NCI-H2029 (cell line): ENCODE measurements around the gene CCDC73.
"Not testable (repeated sequence)": the region's sequence is repeated elsewhere in the genome, so short reads cannot be mapped to it uniquely, and the experiment has no call there.

Experiments
- DNase-seq: peaks from one replicate; lab custom pipeline; 2025; lab: John Stamatoyannopoulos, UW

The CCDC73 gene

DNA sequence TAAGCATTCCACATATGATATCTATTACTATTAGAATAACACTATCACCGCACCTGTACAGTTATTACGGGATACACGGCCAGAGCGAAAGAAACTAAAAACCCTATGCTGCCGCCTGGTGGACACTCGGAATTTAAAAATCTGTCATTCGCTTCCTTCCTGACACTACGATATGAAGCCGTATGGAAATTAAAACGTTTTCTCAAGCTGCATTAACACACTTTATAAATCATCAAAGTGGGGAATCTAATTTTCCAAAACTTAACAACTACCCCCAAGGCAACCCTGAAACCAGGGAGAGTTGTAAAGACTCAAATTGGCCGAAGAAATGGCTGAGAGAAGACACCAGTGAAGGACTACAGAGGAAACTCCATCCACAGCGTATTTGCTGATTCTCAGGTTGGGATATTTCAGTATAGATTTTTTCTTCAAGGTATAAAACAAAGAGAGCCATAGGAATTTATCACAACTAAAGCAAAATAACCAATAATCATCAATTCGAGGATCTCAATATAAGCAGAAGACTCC, 1.4 kb downstream of the CCDC73 start:
- peak; percentile 11 for DNase-seq

DNA sequence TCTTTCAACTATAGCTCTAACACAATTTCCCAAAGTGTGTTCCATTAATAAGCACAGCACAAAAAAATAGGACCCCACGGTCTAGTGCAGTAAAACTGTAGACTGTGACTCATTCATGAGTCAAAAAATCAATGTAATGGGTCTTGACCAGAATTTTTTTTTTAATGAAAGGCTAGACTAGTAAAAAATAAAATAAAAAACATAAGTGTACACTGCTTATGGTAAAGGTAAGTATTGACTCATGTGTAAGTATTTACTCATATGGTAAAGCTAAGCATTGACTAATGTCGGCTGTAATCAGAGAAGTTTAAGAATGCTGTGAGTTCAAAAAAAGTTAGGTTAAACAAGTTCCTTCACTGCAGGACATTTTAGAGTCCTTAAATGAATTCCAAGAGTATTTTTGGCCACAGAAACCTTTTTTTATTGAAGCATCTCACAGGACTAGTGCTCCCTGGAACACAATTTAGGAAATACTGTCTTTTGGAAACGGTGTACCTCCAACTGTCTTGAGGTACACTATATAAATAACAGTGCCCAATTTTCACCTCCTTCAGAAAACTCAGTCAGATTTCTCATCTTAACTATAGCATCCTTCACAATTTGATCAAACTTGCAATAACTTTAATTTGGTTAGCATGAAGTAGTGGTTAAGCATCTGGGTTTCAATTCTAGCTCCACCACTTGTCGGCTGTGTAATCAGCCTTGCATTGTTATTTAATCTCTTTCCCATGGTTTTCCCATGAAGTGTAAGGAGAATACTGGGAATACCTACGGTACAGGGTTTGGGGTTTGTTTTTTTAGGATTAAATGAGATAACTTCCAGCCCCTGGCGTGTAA, 2.1 kb downstream of the CCDC73 start:
- DNase-seq, result no peak

DNA sequence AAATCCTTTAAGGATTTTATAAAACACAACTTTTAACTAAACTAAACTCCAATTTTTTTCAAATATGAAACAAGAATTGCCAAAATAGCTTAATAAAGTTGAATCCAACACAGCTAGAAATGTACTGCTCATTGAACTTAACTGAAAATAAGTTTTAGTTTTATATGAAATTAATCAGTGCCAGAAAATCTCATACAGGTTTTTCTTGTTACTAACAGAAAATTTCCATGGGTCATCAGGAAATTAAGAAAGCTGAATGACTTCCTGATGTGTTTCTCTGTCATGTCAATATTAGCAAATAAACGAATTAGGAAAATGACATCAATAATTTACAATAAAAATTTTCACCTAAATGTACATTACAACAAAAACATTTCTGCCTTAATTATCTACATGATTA, 3.5 kb downstream of the CCDC73 start:
- no peak for DNase-seq

DNA sequence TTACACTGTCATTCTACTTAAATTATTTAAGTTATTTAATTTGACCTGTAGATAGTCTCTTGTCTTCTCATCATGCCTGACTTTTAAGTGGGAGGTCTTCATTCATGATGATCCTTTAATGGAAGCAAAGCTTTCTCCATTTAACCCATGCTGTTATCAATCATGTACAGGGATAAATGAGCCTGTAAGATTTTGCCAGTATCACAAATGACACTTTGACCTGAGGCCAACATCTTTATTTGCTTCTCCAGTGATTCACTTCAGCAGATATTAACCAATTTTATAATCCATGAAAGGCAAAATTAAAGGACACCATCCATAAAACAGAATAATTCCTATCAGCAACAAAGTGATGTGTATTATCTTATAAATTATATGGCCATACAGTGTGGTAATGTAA, 7.7 kb downstream of the CCDC73 start:
- DNase-seq, result no peak

DNA sequence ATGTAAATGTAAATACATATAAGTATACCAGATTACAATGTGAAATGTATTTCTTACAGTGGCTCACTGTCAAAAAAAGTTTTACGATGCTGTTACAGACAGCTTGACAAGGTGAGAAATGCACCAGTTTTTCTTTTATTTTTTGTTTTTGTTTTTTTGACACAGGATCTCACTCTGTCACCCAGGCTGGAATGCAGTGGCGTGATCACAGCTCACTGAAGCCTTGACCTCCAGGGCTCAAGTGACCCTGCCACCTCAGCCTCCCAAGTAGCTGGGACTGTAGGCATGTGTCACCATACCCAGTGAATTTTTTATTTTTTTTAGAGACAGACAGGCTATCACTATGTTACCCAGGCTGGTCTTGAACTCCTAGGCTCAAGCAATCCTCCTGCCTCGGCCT, 9.2 kb downstream of the CCDC73 start:
- no peak for DNase-seq

DNA sequence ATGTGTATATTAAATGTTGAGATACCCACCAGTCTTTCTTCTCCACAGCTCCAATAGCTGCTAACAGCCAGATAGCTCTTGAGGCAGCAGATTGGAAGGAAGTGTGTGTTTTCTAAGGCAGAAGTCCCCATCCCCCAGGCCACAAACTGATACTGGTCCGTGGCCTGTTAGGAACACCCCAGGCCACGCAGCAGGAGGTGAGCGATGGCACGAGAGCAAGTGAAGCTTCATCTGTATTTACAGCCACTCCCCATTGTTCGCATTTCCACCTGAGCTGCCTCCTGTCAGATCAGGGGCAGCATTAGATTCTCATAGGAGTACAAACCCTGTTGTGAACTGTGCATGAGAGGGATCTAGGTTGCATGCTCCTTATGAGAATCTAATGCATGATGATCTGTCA, 12.7 kb downstream of the CCDC73 start:
- DNase-seq, result no peak

DNA sequence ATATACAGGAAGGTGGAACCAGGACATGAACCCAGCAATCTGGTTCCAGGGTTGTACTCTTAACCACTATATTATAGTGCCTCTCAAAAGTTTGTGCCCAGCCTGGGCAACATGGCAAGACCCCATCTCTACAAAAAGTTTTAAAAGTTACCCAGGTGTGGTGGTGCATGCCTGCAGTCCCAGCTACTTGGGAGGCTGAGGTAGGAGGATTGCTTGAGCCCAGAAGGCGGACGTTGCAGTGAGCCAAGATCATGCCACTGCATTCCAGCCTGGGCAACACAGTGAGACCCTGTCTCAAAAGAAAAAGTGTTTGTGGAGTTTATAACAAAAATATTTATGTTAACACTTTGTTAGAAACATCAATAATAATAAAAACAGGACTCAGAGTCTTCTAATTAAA, 13.6 kb downstream of the CCDC73 start:
- DNase-seq, result not testable (repeated sequence)

DNA sequence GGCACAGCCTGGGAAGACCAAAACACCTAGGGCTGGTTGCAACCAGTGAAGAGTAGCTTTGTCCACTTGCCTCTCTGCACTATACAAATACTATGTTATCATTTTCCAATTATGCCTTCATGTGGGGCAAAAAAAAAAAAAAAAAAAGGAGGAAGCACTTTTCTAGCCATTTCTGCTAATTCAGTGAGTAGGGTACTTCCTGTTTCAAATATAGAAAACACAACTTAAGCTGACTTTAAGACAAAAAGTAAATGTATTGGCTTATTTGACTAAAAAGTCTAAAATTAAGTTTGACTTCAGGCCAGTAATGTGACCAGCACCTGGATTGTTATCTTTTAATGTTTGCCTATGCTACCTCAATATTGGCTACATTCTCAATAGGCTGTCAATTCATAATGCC, 15.3 kb downstream of the CCDC73 start:
- no peak for DNase-seq

DNA sequence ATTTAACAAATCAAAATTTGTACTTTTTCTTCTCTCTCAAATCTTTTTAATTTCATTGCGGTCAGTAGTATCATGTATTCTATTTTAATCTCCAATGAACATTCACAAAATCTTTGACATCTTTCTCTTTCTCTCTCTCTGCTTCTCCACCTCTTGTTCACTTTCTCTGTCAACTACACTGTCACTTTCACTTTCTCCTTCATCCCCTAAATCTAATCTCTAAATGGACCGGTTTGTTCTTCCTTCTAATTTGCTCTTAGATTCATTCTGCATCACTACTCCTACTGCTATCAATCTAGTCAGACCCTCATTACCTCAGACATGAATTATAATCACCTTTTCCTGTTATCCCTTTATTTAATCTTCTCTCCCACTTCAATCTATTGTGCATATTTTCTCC, 18.6 kb downstream of the CCDC73 start:
- DNase-seq, result no peak

DNA sequence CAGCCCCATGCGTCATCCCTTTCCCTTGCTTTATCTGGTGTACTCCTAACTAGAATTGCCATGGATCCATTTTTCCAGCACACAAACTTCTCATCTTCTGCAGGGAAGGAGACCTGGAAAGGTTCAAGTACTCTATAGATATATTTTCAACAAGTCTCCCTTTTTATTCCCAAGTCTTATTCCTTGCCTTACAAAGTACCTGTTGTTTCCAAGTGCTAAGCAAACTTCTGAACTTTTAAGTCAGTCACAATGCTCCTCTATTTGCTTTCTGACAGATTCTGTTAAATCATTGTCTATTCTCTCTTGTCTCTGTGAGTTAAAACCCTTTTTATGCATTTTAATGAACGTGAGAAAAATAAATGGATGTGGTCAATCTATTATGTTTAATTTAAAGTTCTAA, 20.4 kb downstream of the CCDC73 start:
- no peak for DNase-seq

DNA sequence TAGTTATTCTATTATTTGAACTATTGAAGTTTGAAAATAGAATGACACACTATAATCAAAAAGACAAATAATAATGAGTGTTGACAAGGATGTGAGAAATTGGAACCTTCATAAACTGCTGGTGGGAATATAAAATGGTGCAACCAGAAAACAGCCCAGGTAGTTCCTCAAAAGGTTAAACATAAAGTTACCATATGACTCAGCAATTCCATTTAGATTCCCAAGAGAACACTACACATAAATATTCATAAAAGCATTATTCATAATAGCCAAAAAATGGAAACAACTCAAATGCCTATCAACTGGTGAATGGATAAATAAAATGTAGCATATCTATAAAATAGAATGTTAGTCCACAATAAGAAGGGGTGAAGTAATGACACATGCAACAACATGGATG, 21.7 kb downstream of the CCDC73 start:
- DNase-seq, result no peak

DNA sequence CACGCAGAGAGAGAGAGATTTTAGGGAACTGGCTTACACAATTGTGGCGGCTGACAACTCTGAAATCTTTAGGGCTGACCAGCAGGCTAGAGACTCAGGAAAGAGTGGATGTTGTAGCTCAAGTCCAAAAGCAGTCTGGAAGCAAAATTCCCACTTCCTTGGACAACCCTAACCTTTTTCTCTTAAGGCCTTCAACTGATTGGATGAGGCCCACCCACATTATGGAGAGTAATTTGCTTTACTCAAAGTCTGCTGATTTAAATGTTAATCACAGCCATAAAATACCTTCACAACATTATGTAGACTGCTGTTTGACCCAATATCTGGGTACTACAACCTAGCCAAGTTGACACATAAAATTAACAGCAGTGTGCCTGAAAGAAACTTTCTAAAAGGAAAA, 32.7 kb downstream of the CCDC73 start:
- DNase-seq, result not testable (repeated sequence)

DNA sequence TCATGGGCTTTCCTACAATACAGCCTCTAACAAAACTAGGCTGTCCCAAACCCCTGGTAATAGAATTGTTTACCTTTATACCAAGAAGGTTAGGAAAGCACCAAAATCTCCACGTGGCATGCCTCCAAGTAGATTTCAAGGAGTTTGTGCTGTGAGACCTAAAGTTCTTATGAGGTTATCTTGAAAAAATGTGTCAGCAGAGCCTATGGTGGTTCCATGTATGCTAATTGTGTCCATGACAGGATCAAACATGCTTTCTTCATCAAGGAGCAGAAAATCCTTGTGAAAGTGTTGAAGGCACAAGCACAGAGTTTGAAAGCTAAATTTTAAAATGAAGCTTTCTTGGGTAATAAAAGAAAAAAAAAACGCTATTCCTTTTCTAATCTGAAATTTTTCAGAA, 36.2 kb downstream of the CCDC73 start:
- no peak for DNase-seq

DNA sequence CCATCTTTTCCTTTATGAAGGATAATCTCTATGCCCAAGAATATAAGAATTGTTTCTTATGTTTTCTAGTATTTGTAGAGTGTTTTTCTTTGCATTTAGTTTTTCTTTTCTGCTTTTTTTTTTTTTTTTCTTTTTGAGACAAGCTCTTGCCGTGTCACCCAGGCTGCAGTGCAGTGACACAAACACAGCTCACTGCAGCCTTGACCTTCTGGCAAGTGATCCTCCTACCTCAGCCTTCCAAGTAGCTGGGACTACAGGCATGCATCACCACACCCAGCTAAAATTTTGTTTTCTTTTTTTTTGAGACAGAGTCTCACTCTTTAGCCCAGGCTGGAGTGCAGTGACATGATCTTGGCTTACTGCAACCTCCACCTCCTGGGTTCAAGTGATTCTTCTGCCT, 41.3 kb downstream of the CCDC73 start:
- not testable (repeated sequence) for DNase-seq

DNA sequence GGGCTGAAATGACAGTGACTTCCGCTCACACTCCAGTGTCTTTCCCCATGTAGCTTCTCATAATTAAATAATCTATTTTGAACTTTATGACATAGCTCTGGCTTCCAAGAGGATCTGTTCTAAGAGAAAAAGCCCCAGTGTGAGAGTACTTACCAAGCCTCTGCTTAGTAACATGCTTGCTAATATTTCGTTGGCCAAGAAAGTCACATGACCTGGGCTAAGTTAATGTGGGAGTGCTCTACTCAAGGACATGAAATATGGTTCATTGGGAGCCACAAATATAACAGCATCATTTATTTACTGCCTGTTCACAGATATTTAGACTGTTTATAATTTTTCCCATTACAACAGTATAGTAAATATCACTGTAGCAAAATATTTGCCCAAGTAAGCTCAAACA, 42.5 kb downstream of the CCDC73 start:
- DNase-seq, result no peak

DNA sequence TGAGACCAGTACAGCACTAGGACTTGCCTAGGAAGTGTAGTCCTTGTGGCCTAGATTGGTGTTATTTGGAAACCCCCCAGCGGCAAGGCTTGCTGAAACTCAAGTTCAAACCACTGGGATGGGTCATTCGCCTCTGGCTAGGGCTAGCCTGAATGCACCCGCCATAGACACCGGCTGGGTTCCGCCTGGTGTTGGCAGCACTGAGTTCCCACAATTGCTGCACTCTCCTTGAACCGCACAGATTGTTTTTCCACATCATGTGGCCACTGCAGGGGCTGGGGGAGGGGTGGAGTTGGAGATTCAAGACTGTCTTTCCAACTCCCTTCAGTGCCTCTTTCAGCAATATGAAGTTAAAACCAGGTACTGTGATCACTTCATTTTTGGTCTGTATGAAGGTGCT, 43.1 kb downstream of the CCDC73 start:
- no peak for DNase-seq

DNA sequence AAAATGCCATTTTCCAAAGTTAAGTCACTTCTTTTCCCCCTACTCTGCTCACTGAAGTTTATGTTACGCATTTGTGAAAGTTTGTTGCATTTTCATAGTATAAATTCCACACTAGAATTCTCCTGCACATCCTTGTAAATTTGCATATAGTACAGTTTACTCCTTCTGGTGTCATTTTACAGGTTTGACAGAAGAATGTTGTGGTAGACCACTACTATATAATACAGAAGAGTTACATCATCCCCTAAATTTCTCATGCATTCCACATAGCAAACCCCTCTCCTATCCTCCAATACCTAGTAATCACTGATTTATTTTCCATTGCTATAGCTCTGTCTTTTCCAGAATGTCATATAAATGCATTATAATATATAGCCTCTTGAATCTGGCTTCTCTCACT, 64.5 kb downstream of the CCDC73 start:
- no peak for DNase-seq

DNA sequence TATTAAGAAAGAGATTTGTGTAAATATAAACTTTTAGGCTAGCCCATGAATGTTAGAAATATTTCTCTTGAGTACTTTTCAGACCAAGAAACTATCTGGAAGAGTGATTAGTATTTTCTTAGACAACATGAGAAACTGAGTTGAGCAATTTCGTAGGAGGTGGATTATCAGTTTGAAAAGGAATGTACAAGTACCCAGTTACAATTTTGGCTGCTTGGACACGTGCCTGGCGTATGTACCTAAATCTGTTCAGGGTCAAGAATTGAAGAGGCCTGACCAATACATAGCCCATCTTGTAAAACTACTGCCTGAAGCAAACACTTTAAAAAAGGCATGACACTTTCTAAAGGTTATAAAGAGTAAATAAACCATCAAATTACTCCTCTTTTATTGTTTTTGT, 71.1 kb downstream of the CCDC73 start:
- no peak for DNase-seq

DNA sequence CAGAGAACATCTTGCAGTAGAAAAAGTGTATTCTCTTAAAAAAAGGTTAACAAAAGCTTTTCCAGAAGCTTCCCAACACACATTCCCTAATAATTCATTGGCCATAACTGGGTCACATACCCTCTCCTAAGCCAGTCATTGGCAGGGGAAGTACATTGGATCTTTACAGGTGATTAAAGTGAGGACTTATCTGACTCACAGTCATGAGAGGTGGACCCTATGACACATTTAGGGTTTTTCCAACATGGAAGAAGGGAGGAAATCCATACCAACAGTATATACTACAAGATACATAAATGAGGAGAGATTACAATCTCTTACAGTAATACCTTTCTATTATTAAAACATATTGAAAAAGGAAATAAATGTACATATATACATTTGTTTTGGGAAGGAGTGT, 72.2 kb downstream of the CCDC73 start:
- DNase-seq, result no peak

DNA sequence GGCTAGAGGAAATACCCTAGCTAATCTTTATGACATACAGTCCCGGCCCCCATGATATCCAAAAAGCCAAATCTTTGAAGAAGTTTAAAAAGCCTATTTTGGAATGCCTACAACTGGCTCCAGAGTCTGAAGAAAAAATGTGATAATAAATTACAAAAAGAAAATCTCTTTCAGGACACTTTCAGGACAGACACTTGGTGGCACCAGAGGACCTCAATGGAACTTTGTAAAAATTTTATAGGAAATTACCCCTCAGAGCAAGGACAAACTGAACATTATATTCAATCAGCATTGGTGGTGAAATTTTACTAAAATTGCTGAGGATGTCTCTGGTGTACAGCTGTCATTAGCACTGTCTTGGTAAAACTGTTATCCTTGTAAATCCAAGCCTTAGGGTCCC, 81.0 kb downstream of the CCDC73 start:
- no peak for DNase-seq

DNA sequence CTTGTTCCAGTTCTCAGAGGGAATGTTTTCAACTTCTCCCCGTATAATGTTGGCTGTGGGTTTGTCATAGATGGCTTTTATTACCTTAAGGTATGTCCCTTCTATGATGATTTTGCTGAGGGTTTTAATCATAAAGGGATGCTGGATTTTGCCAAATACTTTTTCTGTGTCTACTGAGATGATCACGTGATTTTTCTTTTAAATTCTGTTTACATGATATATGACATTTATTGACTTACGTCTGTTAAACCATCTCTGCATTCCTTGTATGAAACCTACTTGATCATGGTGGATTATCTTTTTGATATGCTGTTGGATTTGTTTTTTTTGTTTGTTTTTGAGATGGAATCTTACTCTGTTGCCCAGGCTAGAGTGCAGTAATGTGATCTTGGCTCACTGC, 85.5 kb downstream of the CCDC73 start:
- not testable (repeated sequence) for DNase-seq

DNA sequence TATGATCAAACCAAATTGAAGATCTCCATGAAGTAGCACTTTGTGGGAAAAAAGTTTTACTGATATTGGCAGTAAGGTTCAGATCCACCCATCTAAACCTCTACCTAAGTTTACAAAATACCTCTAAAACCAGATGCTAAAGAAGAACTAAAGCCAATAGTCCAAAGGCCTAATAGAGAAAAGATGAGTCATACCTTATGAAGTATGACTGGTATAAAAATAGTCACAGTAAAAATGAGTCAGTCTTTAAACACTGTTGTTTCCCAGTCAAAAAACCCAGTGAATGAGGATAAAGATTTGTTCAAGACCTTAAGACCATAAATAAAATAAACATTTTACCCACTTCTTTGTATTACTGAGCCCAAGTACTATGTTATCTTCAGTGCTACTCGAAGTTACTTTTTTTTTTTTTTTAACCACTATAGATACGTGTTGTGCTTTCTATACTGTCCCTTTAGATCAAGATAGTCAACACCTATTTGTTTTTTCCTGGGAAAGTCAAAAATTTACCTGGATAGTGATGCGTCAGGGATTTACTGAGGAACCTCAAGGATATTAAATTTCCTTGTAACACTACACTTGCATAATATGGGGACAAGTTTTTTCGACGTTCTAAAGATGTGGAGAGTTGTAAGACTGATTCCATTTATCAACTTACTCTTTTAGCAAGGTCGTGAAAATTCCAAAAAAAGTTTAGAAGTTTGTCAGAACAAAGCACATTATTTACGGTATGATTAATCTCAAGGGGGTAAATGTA, 87.3 kb downstream of the CCDC73 start:
- DNase-seq, result no peak

DNA sequence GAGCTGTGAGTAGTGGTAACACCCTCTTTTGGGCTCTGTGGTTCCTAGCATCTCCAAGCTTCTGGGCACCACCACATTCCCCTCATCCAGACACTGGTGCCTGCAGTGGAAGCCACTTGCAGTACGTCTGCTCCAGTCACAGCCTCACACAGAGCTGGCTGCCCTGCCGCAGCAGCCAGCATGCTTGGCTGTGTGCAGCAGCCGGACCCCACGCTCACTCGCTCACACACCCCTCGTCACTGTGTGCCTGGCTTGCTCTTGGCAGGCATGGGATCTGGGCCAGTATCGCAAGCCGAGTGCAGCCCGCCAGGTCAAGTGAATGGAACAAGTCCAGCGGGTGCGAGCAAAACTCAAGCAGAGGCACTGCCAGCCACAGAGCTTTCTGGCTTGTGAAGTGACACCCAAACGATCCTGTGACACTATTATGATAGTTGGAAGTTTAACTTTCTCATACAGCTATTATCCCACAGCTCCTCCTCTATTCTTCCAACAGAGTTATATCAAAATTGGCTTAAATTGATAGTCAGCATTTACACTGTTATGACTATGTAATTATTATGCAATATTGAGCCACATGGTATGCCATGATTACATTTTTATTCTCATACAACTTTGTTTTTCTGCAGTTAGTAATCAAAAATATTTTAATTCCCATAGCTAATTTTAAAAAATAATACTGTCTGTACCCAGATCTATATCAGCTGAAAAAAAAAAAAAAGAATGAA, 89.0 kb downstream of the CCDC73 start:
- no peak for DNase-seq
